Measurements from ENCODE around the gene RUVBL2.

RUVBL2 gene

GRCh38 chr19:48961051-48961649 lies 32.5 kb upstream of the RUVBL2 start:
- no peak overlapping the region for H3K27ac ChIP-seq

DNA sequence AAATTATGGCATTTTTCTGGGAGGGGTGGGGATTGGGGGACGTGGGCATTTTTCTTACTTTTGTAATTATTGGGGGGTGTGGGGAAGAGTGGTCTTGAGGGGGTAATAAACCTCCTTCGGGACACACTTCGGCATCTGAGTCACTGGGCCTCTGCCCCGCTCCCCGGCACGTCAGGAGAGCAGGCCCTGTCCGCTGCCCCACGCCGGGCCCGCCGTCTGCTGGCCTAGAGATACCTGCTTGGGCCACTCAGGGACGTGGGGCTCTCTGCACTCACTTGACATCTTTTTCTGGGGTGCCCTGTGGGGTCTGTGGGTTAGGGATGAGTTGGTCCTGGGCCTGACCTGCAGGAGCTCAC lies 32.0 kb upstream of the RUVBL2 start:
- TF ChIP-seq, protein P1, sequence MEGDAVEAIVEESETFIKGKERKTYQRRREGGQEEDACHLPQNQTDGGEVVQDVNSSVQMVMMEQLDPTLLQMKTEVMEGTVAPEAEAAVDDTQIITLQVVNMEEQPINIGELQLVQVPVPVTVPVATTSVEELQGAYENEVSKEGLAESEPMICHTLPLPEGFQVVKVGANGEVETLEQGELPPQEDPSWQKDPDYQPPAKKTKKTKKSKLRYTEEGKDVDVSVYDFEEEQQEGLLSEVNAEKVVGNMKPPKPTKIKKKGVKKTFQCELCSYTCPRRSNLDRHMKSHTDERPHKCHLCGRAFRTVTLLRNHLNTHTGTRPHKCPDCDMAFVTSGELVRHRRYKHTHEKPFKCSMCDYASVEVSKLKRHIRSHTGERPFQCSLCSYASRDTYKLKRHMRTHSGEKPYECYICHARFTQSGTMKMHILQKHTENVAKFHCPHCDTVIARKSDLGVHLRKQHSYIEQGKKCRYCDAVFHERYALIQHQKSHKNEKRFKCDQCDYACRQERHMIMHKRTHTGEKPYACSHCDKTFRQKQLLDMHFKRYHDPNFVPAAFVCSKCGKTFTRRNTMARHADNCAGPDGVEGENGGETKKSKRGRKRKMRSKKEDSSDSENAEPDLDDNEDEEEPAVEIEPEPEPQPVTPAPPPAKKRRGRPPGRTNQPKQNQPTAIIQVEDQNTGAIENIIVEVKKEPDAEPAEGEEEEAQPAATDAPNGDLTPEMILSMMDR (conservative IDR thresholded peaks at IDR 0.05) = no peak

More at GRCh38 chr19:48961051-48961649, 32.5 kb upstream of the RUVBL2 start:
- TF ChIP-seq, protein P1 (conservative IDR thresholded peaks at IDR 0.05) = no peak

GRCh38 chr19:48962029-48962848 lies 31.4 kb upstream of the RUVBL2 start:
- H3K27ac ChIP-seq = no peak overlapping the region
- TF ChIP-seq, protein P1 (conservative IDR thresholded peaks at IDR 0.05) = no peak

More for the DNA sequence above, 32.0 kb upstream of the RUVBL2 start:
- H3K27ac ChIP-seq = no peak overlapping the region

GRCh38 chr19:48962849-48963165 lies 30.9 kb upstream of the RUVBL2 start:
- TF ChIP-seq, protein P1 (conservative IDR thresholded peaks at IDR 0.05) = no peak
- no peak overlapping the region for H3K27ac ChIP-seq

GRCh38 chr19:48963371-48964204 lies 30.1 kb upstream of the RUVBL2 start:
- H3K27ac ChIP-seq = peak overlapping the region; percentile 87
- TF ChIP-seq, protein P1 (conservative IDR thresholded peaks at IDR 0.05) = no peak

DNA sequence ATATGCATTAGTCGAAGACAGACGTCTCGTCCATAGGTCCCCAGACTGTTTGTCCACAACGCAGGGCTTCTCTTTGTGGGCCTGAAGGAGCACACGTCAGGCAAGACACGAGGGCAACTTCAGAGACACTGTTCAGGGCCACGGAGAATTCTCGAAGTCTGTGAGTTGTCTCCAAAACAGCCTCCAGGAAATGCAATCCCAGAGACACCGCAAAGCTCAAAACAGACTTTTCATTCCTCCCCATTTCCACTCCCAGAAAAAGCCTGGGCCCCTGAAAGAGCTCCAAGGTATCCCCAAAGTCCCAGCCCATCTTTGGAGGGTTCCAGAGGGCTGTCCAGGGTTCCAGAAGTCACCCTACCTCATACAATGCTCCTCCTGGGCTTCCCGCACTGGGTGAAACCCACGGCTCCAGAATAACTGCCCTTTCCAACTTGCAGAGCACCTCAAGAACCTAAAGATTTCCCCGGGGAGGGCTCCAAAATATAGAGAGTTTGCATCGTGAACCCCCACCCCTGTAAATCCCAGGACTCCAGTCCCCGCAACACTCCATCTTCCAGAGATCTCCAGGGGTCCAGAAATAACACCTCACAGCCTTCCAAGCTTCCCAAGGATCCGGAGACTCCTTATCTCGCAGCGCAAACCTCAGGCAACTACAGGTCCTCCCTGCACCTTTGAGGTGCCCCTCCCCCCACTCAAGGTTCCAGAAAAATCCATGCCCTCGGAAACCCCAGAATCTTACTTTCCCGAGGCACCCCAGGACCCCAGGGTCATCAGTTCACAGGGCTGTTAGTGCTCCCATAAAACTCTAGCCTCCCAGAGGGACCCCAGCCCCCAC lies 29.3 kb upstream of the RUVBL2 start:
- TF ChIP-seq, protein P1 (conservative IDR thresholded peaks at IDR 0.05) = no peak
- H3K27ac ChIP-seq = peak overlapping the region; percentile 87

Measured in VCaP (cell line).